ENCODE results near the gene TTLL9. TPM values are rescaled to one million over a fixed set of nuclear protein-coding genes. Genes with fewer than 3 reads are reported as not detected.

The TTLL9 gene
- total RNA-seq, 4 donors from 2014 or later, result 2.8 to 3.7 (median 3.1) TPM

DNA sequence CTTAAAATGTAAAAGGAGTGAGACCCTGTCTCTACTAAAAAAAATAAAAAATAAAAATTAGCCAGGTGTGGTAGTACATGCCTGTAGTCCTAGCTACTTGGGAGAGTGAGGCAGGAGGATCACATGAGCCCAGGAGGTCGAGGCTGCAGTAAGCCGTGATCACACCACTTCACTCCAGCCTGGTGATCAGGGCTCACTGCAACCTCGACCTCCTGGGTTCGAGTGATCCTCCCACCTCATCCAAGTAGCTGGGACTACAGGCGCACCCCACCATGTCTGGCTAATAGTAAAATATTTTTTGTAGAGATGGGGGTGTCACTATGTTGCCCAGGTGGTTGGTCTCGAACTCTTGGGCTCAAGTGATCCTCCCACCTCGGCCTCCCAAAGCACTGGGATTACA, 17.0 kb upstream of the TTLL9 start:
- Histone ChIP-seq H3K36me3 (no peaks in the 10 kb centered on the region), H3K9me3 (no peaks in the 10 kb centered on the region), H3K27me3 (peaks cover 0 to 33% of the 10 kb centered on the region in 2 donors), H3K4me3 (no peak overlapping the region), H3K27ac (no peak overlapping the region), H3K4me1 (peaks cover 0 to 7% (median 0%) of the 10 kb centered on the region in 4 donors)
- 79 to 81% methylated on average over 7 of the region's 7 CpGs for WGBS, 2 donors
- TF ChIP-seq, protein P1, sequence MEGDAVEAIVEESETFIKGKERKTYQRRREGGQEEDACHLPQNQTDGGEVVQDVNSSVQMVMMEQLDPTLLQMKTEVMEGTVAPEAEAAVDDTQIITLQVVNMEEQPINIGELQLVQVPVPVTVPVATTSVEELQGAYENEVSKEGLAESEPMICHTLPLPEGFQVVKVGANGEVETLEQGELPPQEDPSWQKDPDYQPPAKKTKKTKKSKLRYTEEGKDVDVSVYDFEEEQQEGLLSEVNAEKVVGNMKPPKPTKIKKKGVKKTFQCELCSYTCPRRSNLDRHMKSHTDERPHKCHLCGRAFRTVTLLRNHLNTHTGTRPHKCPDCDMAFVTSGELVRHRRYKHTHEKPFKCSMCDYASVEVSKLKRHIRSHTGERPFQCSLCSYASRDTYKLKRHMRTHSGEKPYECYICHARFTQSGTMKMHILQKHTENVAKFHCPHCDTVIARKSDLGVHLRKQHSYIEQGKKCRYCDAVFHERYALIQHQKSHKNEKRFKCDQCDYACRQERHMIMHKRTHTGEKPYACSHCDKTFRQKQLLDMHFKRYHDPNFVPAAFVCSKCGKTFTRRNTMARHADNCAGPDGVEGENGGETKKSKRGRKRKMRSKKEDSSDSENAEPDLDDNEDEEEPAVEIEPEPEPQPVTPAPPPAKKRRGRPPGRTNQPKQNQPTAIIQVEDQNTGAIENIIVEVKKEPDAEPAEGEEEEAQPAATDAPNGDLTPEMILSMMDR (IDR thresholded peaks at IDR 0.05), result no peak
- DNase-seq (ENCODE audit: low spot score in 2 of 2), result no peak

DNA sequence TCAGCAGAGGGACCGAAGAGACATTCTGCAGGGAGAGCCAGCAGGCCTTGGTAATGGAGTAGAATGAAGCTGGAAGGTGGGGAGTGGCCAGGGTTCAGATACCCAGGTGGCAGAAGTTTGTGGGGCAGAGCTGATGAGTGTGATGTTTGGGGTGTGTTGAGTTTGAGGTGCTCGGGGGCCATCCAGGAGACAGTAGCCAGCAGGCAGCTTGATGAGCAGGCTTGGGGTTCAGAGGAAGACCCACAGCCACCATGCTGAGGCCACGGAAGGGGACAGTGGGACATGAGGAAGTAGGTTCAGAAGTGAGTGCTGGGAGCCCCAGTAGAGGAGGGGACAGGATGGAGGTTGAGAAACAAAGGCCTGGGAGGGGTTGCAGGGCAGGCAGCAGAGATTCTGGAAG, 13.9 kb upstream of the TTLL9 start:
- 68 to 78% methylated on average over 3 of the region's 3 CpGs for WGBS, 2 donors
- H3K27me3 ChIP-seq, result peaks cover 0 to 18% of the 10 kb centered on the region in 2 donors
- no peak for DNase-seq (ENCODE audit: low spot score in 2 of 2)

DNA sequence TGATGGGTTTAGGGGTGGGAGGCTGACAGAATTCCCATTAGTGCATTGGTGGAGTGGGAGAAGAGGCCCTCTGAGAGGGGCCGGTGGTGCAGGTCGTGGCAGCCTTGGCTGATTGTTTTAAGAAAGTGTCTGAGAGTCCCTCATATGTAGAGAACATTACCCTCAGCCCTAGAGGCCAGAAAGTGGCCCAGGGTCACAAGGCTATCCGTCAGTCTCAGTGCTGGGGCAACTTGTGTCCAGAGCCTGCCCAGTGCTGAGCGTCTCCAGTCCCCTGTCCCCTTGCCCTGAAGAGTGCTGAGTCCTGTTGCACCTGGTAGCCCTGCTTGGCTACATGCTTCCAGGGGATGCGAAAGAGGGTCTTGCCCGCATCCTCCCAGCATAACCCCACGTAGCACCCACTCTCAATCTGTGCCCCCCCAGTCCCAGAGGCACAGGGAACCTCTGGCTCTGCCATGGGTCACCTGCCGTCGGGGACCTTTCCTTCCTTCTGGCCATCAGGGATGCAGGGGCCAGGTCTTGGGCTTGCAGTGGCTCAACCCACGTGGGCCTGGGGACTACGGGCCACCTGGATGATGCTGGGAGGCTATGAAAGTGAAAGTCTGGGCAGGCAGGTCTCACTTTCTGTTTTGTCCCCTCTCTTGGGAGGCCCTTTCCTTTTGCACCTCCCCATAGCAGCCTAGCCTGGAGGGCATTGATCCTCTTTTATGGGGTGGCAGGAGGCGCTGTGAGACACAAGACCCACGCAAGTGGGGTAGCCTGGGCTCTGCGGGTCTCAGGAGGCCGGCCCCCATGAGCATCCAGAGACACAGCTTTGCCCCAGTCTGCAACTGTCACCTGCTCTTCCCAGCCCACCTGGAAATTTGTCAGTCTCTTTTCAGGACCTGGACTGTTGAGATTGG, 12.3 kb upstream of the TTLL9 start:
- no peak for TF ChIP-seq POLR2A (IDR thresholded peaks at IDR 0.05)
- no peak for TF ChIP-seq EP300 (IDR thresholded peaks at IDR 0.05)
- TF ChIP-seq, protein P1 (IDR thresholded peaks at IDR 0.05), result no peak
- DNase-seq (ENCODE audit: low spot score in 2 of 2), result no peak
- Histone ChIP-seq H3K27me3 (peaks cover 0 to 15% of the 10 kb centered on the region in 2 donors), H3K4me3 (no peak overlapping the region), H3K9me3 (no peaks in the 10 kb centered on the region), H3K27ac (no peak overlapping the region), H3K36me3 (peaks cover 0 to under 1% (median 0%) of the 10 kb centered on the region in 3 donors), H3K4me1 (peaks cover 0 to 23% (median 18%) of the 10 kb centered on the region in 4 donors)
- WGBS, 2 donors, result 69 to 71% methylated on average over 9 to 11 of the region's 15 CpGs

More for the DNA sequence above, 13.9 kb upstream of the TTLL9 start:
- H3K4me3 ChIP-seq, result no peak overlapping the region
- H3K36me3 ChIP-seq, result no peaks in the 10 kb centered on the region
- H3K4me1 ChIP-seq, result peaks cover 0 to 25% (median 16%) of the 10 kb centered on the region in 4 donors
- TF ChIP-seq EP300 (IDR thresholded peaks at IDR 0.05) (no peak), POLR2A (IDR thresholded peaks at IDR 0.05) (no peak)
- TF ChIP-seq, protein P1 (IDR thresholded peaks at IDR 0.05), result no peak
- no peak overlapping the region for H3K27ac ChIP-seq
- H3K9me3 ChIP-seq, result no peaks in the 10 kb centered on the region

DNA sequence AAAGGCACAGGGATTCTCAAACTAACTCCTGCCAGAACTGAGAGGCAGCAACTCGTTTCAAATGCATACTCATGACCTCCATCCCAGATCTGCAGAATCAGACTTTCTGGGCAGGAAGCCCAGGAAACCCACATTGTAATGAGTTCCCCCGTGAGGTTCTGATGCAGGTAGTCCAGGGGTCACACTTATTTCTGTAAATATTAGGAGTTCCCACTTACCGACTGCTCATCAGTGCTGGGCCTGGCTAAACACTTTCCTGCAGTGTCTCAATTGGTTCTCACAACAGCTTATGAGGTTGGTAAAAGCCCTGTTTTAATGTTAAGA, 11.7 kb upstream of the TTLL9 start:
- TF ChIP-seq, protein P1 (IDR thresholded peaks at IDR 0.05), result no peak
- TF ChIP-seq POLR2A (IDR thresholded peaks at IDR 0.05) (no peak), EP300 (IDR thresholded peaks at IDR 0.05) (no peak)
- H3K27ac ChIP-seq, result no peak overlapping the region
- H3K4me1 ChIP-seq, result peaks cover 0 to 23% (median 18%) of the 10 kb centered on the region in 4 donors
- DNase-seq (ENCODE audit: low spot score in 2 of 2), result no peak
- H3K9me3 ChIP-seq, result no peaks in the 10 kb centered on the region
- H3K4me3 ChIP-seq, result no peak overlapping the region
- H3K36me3 ChIP-seq, result peaks cover 0 to 7% (median 0%) of the 10 kb centered on the region in 3 donors
- peaks cover 0 to 15% of the 10 kb centered on the region in 2 donors for H3K27me3 ChIP-seq
- 35 to 38% methylated on average over 3 of the region's 3 CpGs for WGBS, 2 donors

- Histone ChIP-seq H3K9me3 (no peaks in the 10 kb centered on the region), H3K4me3 (no peak overlapping the region), H3K27ac (no peak overlapping the region), H3K4me1 (peaks cover 0 to 23% (median 18%) of the 10 kb centered on the region in 4 donors), H3K27me3 (peaks cover 0 to 15% of the 10 kb centered on the region in 2 donors), H3K36me3 (peaks cover 0 to 14% (median 0%) of the 10 kb centered on the region in 3 donors)
- TF ChIP-seq, protein P1 (IDR thresholded peaks at IDR 0.05), result no peak
- TF ChIP-seq EP300 (IDR thresholded peaks at IDR 0.05) (no peak), POLR2A (IDR thresholded peaks at IDR 0.05) (no peak)
- WGBS, 2 donors, result 93 to 94% methylated on average over 5 of the region's 5 CpGs
- DNase-seq (ENCODE audit: low spot score in 2 of 2), result no peak
Observed at GRCh38 chr20:31859266-31859997, 11.0 kb upstream of the TTLL9 start.
